HG03354 (cell line): ENCODE data around the gene ABCA2.

Experiments
- ATAC-seq: cut with Tn5 transposase; IDR thresholded peaks from one replicate; pipeline ENCODE4 v1.9.1; 2021; ENCODE audit warnings: mild to moderate bottlenecking; ENCODE audit not compliant: unreplicated experiment, poor library complexity, severe bottlenecking

Gene ABCA2

GRCh38 chr9:137017791-137018497, 10.1 kb downstream of the ABCA2 start:
- ATAC-seq: no peak

- no peak for ATAC-seq
Measured at GRCh38 chr9:137017071-137017470, 11.0 kb downstream of the ABCA2 start.

DNA sequence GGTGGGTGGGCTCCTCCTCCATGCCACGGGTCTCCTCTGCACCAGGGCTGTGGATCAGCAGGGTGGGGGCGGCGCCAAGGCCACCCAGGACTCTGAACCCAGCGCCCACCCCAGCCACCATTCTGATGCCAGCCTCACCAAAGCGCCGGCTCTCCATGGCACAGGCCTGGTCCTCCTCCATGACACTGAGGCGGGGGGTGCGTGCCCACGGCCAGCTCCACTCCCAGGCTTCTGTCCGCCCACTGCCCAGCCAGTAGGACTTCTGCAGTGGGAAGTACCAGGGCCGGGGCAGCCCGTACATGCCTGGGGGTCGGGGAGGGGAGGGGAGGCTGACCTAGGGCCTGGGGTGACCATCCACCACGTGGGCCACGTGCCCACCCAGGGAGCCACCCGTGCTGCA, 11.6 kb downstream of the ABCA2 start:
- ATAC-seq: no peak

- ATAC-seq: no peak
Measured at GRCh38 chr9:137015976-137016375, 12.1 kb downstream of the ABCA2 start.

GRCh38 chr9:137015540-137015930, 12.5 kb downstream of the ABCA2 start:
- ATAC-seq: no peak

GRCh38 chr9:137014776-137015539, 13.1 kb downstream of the ABCA2 start:
- no peak for ATAC-seq

DNA sequence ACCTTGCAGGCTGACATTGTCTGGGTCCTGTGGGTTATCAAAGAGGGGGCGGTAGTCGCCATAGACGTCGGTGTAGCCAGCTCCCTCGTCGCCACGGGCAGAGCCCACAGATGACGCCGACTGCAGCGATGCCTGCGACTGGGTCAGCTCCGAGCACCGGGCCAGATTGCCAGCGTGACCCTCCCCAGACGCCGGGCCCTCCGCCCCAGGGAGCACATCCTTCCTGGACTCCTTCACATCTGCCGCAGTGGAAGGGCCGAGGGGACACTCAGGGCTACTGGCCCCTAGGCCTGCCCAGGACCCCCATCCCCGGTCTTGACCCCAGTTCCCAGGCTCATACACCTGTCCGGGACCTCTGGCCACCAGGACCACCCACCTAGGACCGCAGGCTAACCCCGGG, 13.9 kb downstream of the ABCA2 start:
- no peak for ATAC-seq

GRCh38 chr9:137013571-137013940, 14.5 kb downstream of the ABCA2 start:
- ATAC-seq: no peak

- ATAC-seq: no peak
Measured at GRCh38 chr9:137012694-137013570, 15.1 kb downstream of the ABCA2 start.

DNA sequence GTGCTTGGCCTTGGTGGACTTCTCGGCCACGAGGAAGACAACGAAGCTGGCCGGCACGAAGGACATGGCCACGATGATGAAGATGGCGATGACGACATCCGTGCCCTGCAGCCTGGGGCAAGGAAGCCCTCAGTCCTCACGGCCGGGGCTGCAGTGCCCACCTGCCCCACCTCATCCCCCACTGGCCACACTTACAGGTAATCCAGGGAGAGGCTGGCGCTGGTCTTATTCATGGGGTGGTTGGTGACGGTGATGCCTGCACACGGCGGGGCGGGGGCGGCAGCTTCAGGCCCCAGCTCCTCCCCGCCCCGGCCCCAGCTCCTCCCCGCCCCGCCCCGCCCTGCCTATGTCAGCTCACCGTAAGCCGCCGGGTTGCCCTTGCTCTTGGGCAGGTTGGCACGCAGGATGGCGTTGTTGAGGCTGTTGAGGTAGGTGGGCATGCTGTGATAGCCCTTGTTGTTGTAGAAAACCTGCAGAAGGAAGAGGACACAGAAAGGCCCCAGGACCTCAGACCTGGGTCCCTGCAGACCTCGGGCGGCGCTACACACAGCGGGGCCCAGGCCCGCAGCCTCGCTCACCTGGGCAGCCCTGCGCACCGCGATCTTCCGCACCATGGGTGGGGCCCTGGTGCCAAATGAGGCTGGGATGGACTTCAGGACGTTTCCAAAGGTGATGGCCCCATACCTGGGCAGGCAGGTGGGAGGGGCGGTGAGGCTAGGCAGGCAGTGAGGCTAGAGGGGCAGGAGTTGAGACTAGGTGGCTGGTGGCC, 15.9 kb downstream of the ABCA2 start:
- ATAC-seq: no peak

GRCh38 chr9:137011156-137011555, 16.9 kb downstream of the ABCA2 start:
- ATAC-seq: no peak

DNA sequence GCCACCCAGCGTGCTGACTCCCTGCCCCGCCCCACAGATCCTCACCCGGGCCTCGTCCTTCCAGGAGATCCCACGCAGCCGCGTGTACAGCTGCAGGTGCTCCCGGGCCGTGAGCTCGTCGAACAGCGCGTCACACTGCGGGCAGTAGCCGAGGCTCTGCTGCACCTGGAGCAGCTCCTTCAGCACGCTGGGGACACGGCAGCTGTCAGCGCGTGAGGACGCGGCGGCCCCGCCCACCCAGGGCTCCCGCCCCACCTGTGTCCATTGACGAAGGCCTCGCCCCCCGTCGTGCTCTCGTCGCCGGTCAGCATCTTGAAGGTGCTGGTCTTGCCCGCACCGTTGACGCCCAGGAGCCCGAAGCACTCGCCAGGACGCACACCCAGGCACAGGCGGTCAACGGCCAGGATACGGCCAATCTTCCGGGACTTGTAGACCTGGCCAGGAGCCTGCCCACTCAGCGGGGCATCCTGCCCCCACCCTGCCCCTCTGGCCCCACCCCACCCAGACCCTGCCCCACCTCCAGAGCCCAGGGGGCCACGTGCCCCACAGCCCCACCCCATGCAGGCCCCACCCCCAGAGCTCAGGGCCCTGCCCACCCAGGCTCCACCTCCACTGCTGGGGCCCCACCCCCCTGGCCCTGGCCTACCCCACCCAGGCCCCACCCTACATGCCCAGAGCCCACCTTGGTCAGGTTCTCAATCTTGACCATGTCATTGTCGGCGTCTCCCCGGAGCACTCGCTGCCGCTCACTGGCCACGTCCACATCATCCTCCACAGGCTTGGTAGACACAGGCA, 17.9 kb downstream of the ABCA2 start:
- no peak for ATAC-seq

GRCh38 chr9:137009217-137009616, 18.8 kb downstream of the ABCA2 start:
- ATAC-seq: no peak

DNA sequence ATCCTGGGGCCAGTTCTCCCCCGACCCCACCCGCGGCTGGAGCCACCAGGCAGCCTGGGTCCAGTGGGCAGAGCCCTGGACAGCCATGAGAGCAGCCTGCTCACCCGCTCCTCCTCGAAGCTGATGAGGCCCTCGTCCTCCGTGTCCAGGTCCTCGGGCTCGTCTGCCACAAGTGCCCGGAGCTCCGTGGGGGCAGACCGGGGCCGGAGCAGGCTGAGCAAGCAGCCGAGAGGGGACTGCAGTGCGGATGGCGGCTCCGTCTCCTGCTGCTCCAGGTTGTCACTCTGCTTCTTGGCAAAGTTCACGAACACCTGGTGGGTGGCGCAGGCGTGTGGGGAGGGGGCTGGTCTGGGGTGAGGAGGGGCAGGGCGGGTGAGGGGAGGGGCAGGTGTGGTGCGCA, 19.7 kb downstream of the ABCA2 start:
- ATAC-seq: no peak

DNA sequence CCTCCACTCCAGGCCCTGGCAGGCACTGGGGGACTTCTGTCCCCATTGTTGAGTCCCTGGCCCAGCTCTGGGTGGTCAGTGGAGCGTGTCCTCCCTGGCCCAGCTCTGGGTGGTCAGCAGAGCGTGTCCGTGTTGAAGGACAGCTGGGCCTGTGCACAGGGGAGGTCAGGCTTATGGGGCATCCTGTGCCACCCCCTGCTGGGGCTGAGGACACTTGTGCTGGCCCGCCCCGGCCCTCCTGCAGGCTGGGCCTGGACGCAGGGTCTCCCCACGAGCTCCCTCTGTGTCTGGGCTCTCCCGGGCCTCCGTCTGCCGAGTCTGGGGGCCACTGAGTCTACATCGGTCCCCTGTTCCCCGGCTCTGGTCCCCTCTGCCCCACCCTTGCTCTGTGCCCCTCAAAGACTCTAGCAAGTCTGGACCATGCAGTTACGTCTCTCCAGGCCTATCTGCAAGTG, 20.2 kb downstream of the ABCA2 start:
- no peak for ATAC-seq

GRCh38 chr9:137007108-137007815, 20.8 kb downstream of the ABCA2 start:
- ATAC-seq: no peak

GRCh38 chr9:137006116-137007003, 21.7 kb downstream of the ABCA2 start:
- ATAC-seq: no peak
